ENCODE data around the gene PGAP1. TPM values are rescaled to one million over a fixed set of nuclear protein-coding genes. Genes with fewer than 3 reads are reported as not detected.

PGAP1 gene
- polyA plus RNA-seq, 3 donors = 0.10 to 0.81 (median 0.33) TPM

DNA sequence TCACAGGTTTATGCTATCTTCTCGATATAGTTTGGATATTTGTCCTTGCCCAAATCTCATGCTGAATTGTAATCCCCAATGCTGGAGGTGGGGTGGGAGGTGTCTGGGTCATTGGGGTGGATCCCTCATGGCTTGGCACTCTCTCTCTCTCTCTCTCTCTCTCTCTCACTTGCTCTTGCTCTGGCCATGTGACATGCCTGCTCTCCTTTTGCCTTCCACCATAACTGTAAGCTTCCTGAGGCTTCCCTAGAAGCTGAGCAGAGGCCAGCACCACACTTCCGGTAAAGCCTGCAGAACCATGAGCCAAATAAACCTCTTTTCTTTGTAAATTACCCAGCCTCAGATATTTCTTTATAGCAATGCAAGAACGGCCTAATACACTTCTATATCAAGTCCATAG is 41.3 kb upstream of the PGAP1 start:
- H3K4me3 ChIP-seq (replicated peaks in 1 of 3; ENCODE audit: low read depth in 2 of 3, low read length in 3 of 3) = no peak overlapping the region
- Mint-ChIP-seq H3K27ac (no peak overlapping the region), H3K36me3 (peaks cover 0 to 2% of the 10 kb centered on the region in 2 donors), H3K4me1 (peaks cover 6% of the 10 kb centered on the region), H3K27me3 (ENCODE audit: low read depth in 3 of 3) (peaks cover 0 to 3% (median 2%) of the 10 kb centered on the region in 3 donors), H3K9me3 (peaks cover 0 to 3% (median 0%) of the 10 kb centered on the region in 7 donors), H3K4me3 (no peak overlapping the region)
- no peaks in the 10 kb centered on the region for H3K79me2 ChIP-seq (ENCODE audit: insufficient read depth, low read length)
- no peak for DNase-seq
- H3K9ac ChIP-seq (ENCODE audit: insufficient read depth, low read length, poor library complexity, severe bottlenecking) = no peak overlapping the region
- no peak overlapping the region for H3K27ac ChIP-seq (ENCODE audit: low read depth in 1 of 2, low read length in 2 of 2)
- H4K20me1 ChIP-seq (ENCODE audit: insufficient read depth, low read length) = no peaks in the 10 kb centered on the region
- H3K4me1 ChIP-seq (ENCODE audit: control insufficient read depth in 1 of 2, insufficient read depth in 2 of 2, low read length in 2 of 2) = peaks cover 0 to 4% of the 10 kb centered on the region in 2 donors
- no peaks in the 10 kb centered on the region for H3K27me3 ChIP-seq (ENCODE audit: control insufficient read depth in 2 of 2, insufficient read depth in 2 of 2, low read length in 2 of 2)
- no peak overlapping the region for H2AFZ ChIP-seq (ENCODE audit: insufficient read depth, low read depth, low read length, poor library complexity, severe bottlenecking)
- no peak overlapping the region for H3K4me2 ChIP-seq (replicated peaks; ENCODE audit: extremely low read depth, low read length, poor library complexity, severe bottlenecking)
- no peaks in the 10 kb centered on the region for H3K9me3 ChIP-seq (replicated peaks in 1 of 2; ENCODE audit: control insufficient read depth in 1 of 2, insufficient read depth in 1 of 2, low read length in 2 of 2)
- no CpG with 5 or more reads among the region's 3 CpGs for WGBS (ENCODE audit: insufficient coverage)
- TF ChIP-seq, protein P1, sequence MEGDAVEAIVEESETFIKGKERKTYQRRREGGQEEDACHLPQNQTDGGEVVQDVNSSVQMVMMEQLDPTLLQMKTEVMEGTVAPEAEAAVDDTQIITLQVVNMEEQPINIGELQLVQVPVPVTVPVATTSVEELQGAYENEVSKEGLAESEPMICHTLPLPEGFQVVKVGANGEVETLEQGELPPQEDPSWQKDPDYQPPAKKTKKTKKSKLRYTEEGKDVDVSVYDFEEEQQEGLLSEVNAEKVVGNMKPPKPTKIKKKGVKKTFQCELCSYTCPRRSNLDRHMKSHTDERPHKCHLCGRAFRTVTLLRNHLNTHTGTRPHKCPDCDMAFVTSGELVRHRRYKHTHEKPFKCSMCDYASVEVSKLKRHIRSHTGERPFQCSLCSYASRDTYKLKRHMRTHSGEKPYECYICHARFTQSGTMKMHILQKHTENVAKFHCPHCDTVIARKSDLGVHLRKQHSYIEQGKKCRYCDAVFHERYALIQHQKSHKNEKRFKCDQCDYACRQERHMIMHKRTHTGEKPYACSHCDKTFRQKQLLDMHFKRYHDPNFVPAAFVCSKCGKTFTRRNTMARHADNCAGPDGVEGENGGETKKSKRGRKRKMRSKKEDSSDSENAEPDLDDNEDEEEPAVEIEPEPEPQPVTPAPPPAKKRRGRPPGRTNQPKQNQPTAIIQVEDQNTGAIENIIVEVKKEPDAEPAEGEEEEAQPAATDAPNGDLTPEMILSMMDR (IDR thresholded peaks at IDR 0.05) = no peak
- H3K36me3 ChIP-seq (replicated peaks in 1 of 2; ENCODE audit: control insufficient read depth in 1 of 2, insufficient read depth in 2 of 2, low read length in 2 of 2) = no peaks in the 10 kb centered on the region
- intact Hi-C loops (cut with micrococcal nuclease) = no loop called here

DNA sequence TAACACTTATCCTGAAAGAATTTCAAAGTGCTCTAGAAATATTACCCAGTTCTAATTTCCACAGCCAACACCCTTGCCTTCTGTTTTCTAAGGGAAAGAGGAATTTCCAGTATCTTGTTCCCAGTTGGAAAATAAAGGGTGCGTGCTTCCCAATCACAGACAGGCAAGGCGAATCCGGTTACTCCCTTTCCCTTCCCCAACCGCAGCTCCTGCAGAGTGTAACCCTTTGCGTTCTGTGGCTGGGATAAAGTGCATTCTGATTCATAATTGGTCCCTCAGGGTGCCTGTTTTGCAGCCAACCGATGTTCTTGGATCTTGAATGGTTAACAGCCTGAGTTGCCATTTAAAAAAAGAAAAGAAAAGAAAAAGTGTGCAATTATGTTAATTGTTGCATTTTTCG is 40.6 kb upstream of the PGAP1 start:
- H3K36me3 Mint-ChIP-seq = peaks cover 0 to 2% of the 10 kb centered on the region in 2 donors
- no peak overlapping the region for H2AFZ ChIP-seq (ENCODE audit: insufficient read depth, low read depth, low read length, poor library complexity, severe bottlenecking)
- H3K27ac Mint-ChIP-seq = no peak overlapping the region

More for the DNA sequence above, 40.6 kb upstream of the PGAP1 start:
- Mint-ChIP-seq H3K4me3 (no peak overlapping the region), H3K4me1 (peaks cover 6% of the 10 kb centered on the region), H3K27me3 (ENCODE audit: low read depth in 3 of 3) (peaks cover 0 to 3% (median 2%) of the 10 kb centered on the region in 3 donors), H3K9me3 (peaks cover 0 to 3% (median 0%) of the 10 kb centered on the region in 7 donors)
- no peaks in the 10 kb centered on the region for H4K20me1 ChIP-seq (ENCODE audit: insufficient read depth, low read length)
- no peak overlapping the region for H3K9ac ChIP-seq (ENCODE audit: insufficient read depth, low read length, poor library complexity, severe bottlenecking)
- no peak overlapping the region for H3K27ac ChIP-seq (ENCODE audit: low read depth in 1 of 2, low read length in 2 of 2)
- no peak for DNase-seq
- H3K9me3 ChIP-seq (replicated peaks in 1 of 2; ENCODE audit: control insufficient read depth in 1 of 2, insufficient read depth in 1 of 2, low read length in 2 of 2) = no peaks in the 10 kb centered on the region
- intact Hi-C loops (cut with micrococcal nuclease) = no loop called here
- H3K4me2 ChIP-seq (replicated peaks; ENCODE audit: extremely low read depth, low read length, poor library complexity, severe bottlenecking) = no peak overlapping the region
- TF ChIP-seq, protein P1 (IDR thresholded peaks at IDR 0.05) = no peak
- 50% methylated on average over 1 of the region's 7 CpGs for WGBS (ENCODE audit: insufficient coverage)
- no peak overlapping the region for H3K4me3 ChIP-seq (replicated peaks in 1 of 3; ENCODE audit: low read depth in 2 of 3, low read length in 3 of 3)
- peaks cover 0 to 4% of the 10 kb centered on the region in 2 donors for H3K4me1 ChIP-seq (ENCODE audit: control insufficient read depth in 1 of 2, insufficient read depth in 2 of 2, low read length in 2 of 2)
- H3K27me3 ChIP-seq (ENCODE audit: control insufficient read depth in 2 of 2, insufficient read depth in 2 of 2, low read length in 2 of 2) = no peaks in the 10 kb centered on the region
- no peaks in the 10 kb centered on the region for H3K79me2 ChIP-seq (ENCODE audit: insufficient read depth, low read length)
- H3K36me3 ChIP-seq (replicated peaks in 1 of 2; ENCODE audit: control insufficient read depth in 1 of 2, insufficient read depth in 2 of 2, low read length in 2 of 2) = no peaks in the 10 kb centered on the region
